GM21526 (cell line): ENCODE data around the gene SH3GL3.

Experiments used
- ATAC-seq: cut with Tn5 transposase; IDR thresholded peaks from one replicate; pipeline ENCODE4 v1.9.1; 2021; ENCODE audit warnings: moderate library complexity; ENCODE audit not compliant: unreplicated experiment, low FRiP score

SH3GL3 gene

DNA sequence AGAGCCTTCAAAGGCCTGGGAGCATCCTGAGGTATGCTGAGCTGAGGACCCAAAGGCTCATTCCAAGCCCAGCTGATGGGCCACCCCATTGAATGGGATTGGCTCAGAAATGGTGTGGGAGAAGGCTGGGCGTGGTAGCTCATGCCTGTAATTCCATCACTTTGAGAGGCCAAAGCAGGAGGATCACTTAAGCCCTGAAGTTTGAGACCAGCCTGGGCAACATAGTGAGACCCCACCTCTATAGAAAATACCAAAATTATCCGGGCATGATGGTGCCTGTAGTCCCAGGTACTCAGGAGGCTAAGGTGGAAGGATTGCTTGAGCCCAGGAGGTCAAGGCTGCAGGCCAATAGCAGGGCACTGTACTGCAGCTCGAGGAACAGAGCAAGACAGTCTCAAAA is 163.0 kb downstream of the SH3GL3 start:
- no peak for ATAC-seq

DNA sequence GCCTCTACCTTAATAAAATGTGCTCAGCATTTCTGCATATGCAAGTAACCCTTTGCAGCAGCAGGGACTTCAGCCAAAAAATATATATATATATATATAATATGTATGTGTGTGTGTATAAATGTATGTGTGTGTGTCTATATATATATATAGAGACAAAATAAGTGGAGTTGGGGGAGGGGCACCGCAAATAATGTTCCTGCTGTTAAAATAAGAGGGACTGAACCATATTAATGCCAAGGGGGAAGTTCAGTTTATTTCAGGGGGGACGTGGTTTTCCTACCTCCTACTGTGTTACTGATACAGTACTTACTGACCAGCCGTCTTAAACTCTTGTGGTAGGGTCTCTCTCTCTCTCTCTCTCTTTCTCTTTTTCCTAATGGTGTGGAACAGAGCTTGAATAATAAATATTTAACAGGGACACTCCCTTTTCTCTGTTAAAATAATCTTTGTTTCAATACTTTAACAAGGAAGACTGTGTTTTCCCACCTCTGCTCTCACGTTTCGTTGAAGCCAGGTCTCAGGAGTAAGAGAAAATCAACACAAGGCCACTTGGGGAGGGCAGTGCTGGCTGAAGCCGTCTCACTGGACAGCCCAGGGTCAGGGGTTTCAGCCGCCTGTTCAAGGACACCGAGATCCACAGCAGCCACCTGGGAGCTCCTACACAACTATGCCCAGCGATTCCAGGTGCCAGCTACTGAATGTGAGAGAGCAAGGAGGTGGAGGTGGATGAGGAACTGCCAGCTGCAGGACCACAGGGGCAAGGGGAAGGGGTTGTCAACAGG is 164.0 kb downstream of the SH3GL3 start:
- no peak for ATAC-seq

DNA sequence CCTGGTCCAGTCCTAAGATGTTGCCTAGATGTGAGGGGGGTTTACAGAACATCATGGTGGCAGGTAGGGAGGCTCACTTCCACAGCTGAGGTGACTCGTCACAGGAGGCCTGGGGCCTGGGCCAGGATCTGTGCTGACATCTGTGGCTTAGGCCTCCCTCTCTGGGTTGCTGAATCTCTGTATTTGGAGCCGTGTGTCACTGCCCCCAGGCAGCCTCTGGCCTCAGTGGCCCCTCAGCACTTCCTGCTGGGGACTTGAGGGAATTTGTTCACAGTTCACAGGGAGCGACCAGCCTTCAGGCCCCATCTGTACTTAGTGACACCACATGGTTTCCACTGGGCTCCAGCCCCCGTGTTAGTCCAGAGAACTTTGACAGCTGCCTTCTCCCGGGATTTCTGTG is 165.1 kb downstream of the SH3GL3 start:
- no peak for ATAC-seq

DNA sequence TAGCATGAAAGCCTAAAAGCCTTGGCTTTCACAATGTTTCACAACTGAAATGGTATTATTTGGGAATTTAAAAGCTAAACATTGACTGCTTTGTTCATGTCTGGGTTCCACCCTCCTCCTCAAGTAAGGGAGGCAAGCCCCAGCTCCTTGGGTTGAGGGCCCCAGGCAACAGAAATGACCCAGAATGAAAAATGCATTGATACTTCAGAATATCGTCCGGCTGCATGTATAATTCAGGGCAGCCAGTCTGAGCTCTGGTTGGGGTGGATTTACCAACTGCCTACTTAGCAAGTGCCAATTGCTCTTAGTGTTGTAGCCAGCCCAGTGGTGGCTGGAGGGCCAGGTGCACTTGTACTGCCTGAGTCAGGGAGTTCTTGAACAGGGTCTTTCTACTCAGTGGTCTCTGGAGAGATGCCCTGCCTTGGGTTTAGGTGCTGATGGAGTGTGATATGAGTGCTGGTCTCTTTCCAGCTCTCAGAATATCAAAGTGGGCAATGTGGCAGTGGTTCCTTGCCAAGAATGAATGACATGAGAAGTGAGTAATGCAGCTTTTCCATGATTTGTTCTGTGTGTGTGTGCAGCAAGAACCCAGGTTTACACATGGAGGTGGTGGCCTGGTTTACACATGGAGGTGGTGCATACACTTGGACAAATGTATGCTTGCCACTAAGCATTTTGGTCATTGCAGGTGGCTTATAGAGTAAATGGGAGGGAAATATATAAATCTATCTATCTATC is 165.9 kb downstream of the SH3GL3 start:
- ATAC-seq: no peak

DNA sequence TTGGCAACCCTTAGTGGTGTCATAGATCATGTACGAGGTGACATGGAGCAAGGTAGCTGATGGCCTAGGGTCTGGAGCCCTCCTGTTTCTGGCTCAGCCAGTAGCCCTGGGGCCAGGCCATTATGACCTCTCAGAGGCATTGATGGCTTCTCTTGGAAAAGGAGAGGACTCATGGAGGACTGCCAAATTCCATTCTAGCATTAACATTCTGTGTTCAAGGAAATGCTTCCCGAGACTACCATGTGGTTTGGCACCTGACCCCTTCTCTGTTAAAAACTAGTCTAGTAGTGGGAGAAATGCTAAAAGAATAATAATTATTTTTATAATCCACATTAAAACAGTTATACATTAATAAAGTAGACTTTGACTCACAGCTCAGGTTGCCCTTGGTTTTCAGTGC is 166.6 kb downstream of the SH3GL3 start:
- ATAC-seq: no peak

DNA sequence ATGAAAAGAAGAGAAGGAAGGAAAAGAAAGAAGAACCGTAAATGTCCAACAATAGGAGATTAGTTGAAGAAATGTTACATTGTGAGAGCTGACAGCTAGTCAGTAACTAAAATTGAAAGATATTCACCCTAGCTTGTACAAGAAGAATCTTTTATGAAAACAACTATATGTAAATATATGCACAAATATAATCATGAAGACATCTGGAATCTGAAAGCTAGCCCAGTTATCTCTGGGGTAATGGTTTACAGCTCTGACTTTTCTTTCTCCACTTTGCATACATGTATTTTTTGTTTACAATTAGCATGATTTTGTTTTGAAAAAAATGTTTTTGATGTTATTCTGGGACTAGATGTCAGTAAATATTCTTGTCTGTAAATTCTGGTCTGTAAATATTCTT is 169.7 kb downstream of the SH3GL3 start:
- ATAC-seq: no peak

DNA sequence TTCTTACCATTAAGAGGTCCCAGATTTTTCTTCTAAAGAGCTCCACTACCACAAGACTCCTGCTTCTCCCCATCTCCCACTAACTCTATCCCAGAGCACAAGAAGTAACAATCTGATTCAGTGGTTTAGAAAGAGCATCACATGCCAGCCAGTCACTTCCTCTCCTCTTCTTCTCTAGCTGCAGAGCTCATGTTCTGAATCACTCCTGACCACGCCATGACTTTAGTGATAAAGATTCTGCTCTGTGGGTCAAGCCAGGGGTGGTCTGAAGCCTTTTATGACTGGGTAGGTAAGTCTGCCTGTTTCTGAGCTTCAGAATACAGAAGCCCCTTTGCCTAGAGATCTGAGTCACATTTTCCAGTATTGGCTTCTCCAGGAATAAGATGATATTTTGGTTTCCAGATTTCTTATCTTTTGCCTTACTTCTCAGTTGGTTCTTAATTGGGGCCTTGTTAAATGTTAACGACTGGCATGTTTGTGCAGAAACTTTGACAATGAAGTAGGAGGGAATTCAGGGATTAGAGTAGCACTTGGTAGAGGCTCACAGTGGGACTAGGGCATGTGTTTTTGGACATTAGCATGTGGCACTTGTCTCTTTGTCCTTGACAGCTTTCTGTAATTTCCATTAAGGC is 179.1 kb downstream of the SH3GL3 start:
- no peak for ATAC-seq

DNA sequence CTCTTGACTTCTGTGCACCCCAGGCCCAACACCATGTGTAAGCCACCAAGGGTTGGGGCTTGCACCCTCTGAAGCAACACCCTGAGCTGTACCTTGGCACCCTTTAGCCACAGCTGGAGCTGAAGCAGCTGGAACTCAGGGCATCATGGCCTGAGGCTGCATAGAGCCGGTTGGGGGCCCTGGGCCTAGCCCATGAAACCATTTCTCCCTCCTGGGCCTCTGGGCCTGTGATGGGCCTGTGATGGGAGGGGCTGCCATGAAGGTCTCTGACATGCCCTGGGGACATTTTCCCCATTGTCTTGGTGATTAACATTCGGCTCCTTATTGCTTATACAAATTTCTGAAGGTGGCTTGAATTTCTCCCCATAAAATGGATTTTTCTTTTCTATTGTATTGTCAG is 184.4 kb downstream of the SH3GL3 start:
- no peak for ATAC-seq

DNA sequence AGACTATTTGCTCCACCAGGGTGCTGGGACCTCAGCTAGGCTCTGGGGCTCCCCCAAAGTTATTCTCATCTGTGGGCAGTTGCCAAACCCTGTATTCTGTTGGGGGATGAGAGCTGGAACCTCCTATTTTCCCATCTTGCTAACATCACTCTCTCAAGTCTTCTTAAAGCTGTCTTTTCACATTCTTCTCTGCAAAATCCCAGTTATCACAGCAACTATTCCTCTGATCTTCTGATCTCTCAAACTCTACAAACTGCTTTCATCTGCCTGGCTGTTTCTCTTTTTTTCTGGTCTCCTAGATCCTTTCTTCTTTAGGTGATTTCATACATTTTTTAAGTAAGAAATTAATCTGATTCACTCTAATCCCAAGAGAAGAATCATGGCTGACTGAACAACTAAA is 196.1 kb downstream of the SH3GL3 start:
- ATAC-seq: no peak

DNA sequence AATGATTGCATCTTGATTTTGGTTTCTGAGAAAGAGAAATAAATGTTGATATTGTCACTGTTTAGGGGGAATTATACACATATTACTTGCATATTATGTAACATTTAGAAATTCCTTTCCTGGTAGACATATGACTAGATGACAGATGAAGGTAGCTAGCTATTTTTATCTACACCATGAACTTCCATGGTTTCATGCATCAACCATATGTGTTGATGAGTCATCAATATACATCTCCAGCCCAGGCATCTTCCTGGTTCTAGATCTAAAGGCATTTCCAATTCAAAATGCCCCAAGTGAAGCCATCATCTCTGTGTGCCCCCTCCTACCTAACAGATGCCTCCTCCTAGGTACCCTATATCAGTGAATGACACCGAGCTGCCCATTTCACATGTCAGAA is 197.3 kb downstream of the SH3GL3 start:
- no peak for ATAC-seq

DNA sequence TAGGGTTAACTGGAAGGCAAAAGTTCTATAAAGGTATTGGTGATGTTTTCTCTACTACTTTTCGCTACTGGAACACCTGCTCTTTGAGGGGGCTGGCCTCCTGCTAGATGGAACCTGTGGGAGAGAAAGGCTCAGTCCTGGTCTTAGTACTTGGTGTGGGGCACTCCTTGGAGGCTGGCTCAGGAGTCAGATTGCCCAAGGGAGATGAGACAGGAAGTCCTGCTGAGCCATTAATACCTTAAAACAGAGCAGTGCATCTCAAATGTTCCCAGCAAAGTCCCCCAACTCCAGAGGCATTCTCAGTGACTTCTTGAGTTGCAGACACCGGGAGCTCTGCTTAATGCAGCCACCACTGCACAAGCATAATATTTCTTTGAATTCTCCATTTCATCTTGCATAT is 203.7 kb downstream of the SH3GL3 start:
- ATAC-seq: no peak

DNA sequence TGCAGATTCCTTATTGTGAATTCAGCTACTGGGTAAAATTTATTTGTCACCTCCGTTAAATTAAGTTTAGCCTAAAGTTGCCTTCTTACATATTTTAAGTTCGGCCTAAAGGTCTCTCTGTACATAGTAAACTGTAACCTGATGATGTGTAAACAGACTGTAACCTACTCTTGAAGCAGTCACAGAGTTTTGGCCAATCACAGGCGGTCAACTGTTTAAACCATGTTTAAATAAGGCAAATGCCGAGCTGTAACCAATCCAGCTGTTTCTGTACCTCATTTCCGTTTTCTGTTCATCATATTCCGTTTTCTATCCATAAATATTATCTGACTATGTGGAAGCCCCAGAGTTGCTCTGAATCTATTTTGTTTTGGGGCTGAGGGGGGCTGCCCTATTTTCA is 204.4 kb downstream of the SH3GL3 start:
- no peak for ATAC-seq

DNA sequence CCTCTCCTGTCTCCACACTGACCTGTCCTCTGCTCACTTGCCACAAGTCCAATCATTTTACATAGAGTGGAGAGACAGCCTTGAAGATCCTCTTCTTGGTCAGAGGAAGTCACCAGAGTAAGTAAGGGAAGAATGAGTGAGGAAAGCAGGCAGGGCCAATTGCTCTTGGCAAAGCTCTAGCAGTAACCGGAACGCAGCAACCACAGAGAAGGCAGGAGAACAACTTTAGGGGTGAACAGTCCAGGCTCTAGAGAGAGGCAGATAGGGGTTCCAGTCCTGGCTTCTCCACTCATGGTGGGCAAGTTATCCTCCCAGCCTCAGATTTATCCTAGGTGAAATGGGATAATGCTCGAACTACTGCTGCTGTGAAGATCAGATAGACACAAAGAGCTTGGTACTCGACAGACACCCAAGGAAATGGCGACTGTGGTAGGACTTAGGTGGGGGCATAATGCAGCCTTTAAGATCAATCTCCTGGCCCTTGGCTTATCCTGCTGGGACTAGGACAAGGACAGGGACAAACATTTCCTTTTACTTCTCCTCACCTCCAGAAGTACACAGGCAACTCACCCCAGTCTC is 205.6 kb downstream of the SH3GL3 start:
- no peak for ATAC-seq

DNA sequence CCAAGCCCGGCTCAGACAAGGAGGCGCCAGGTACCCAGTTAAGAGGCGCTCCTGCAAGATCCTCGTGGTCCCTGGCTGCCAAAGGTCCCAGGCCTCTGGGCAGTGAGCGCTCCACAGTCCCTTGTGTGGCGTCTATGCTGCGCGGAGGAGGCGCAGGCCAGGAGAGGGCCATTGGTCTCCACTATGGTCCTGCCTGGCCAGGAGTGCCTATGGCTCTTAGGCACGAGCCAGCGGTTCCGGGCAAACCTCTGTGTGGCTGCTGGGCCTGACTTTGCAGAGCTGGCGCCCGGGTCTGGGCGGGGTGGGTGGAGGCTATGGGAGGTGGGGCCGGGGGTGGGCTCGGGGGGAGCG is 206.1 kb downstream of the SH3GL3 start:
- no peak for ATAC-seq

DNA sequence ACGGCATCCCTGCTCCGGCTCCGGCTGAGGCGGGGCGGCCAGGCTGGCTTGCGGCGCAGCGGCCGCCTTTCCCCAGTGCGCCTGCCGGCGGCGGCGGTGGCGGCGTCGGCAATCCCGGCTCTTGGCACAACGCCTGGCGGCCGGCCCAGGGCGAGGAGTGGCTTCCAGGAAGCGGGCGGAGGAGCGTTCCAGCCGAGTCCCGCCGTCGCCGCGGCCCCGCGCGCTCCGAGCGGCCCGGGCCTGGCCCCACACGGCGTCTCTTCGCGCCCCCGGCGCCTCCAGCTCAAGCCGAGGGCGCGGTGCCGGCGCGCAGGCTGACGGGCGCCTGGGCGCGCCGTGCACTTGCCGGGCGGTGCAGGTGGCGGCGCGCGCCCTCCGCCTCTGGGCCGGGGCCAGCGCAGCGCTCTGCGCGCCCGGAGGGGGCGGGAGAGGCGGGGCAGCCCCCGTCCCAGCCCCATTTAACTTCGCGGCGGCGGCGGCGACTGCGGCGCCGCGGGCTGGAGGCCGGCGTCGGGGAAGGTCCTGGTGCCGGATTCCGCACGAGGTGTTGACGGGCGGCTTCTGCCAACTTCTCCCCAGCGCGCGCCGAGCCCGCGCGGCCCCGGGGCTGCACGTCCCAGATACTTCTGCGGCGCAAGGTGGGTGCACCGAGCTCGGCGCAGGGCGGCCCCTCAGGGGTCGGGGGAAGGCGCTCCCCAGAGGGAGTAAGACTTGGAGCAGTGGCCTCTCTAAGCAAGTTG is 206.7 kb downstream of the SH3GL3 start, which contains the start of gene ADAMTSL3:
TSS of gene ADAMTSL3 (plus strand) at position 485 of the 740 bp plus-strand sequence. CDS start 1,639 bp downstream, outside the sequence.
- ATAC-seq: no peak

DNA sequence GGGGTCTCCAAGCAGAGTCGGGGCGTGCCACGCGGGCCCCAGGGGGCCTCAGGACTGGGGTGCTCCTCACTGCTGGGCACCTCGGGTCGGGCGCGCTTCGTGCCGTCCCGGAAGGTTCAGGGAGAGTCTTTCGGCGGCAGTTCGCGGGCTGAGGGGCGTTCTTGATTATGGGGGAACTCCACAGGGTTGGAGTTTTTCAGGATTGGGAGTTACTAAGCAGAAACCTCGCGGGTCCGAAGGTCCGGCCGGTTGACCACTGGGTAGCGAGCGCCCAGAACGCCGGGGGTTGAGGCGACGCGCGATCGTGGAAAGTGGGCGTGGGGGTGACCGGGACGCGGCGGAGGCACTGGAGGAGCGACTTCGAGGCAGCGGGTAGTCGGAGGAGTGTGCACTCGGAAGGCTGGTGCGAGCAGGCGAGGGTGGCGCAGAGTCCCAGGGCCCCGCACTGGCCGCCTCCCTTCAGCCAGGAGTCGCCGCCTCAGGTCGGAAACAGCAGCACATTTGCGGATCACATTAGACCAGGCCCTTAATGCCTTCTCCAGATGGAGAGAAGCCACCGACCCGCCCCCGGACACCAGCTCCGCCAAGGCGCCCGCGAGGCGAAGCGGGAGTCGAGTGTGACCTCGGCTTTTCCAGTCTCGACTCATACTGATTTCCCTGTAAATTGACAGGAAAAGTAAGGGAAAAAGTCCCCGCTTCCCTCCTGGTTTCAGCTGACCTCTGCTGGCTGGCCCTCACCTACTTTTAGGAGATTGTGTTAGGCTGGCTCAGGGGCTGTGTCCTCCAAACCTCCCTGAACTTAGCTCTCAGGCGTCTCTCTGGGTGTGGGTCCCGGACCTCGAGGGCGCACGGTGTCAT is 207.5 kb downstream of the SH3GL3 start:
- no peak for ATAC-seq

DNA sequence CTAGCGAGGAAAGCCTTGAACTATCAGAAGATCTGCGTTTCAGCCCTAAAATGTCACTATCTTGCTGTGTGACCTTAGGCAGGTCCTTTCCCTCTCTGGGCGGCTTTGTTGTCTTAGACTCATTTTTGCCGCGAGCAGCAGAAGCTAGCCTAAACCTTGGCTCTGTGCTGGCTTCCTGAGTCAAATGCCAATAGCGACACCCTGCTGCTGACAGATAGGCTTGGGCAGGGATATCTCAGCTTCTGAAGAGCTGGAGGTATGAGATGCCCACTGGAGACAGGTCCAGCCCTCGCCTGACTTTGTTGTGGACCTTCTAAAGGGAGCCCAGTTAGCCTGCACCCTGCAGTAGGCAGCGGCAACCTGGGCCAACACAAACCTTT is 208.1 kb downstream of the SH3GL3 start:
- ATAC-seq: no peak

DNA sequence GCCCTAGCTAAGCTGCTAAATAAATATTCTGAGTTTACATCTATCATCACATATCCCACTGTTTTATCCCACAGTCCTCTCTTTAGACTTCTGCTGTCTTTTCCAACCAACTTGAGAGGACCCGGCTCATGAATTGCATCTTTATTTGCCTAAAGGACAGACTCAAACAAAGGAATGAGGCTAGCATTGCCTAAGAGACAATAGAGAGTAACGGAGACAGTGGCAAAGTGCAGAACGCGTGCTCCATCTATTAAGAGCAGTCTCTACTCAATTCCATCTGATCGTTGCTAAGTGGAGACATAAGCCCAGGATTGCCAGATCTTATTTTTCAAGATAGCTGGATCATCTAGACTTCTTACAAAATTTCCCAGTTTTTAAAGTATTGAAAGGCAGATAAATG is 209.1 kb downstream of the SH3GL3 start:
- no peak for ATAC-seq

DNA sequence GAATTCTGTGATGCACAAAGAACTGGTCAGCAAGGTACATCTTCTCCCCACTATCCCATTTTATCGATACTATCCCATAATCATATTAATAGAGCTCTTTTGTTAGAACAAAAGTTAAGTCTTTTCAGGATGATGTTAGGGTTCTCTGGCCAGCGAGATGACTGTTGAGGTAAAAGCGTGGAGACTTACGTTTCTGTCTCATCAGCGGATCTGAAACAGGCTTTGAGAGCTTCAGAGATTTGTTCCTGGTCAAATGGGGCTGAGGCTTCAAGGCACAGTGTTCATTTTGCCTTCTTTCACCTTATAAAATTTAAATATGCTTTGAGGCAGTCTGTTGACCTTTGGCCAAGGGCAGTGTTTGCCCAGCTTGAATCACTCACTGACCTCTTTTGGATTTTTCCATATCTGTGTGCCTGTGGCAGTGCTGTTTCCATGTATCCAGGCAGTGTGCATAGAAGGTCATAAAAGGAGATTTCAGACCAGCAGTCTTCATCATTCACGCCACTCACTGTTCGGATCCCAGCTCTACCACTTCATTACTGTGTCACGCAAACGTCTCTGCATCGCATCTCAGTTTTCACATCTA is 209.9 kb downstream of the SH3GL3 start:
- ATAC-seq: no peak
